Smooth muscle cell of trachea (primary cell): ENCODE results near the gene JAM2. TPM values are rescaled to one million over a fixed set of nuclear protein-coding genes. Genes with fewer than 3 reads are reported as not detected.

Source experiments
- total RNA-seq: library from RNA; depleted of rRNA; stranded (reverse); fragments of >200 nt; gene quantifications from 2 replicates; pipeline ENCODE4 v1.2.1, GENCODE V29; 2014

Gene JAM2, protein sequence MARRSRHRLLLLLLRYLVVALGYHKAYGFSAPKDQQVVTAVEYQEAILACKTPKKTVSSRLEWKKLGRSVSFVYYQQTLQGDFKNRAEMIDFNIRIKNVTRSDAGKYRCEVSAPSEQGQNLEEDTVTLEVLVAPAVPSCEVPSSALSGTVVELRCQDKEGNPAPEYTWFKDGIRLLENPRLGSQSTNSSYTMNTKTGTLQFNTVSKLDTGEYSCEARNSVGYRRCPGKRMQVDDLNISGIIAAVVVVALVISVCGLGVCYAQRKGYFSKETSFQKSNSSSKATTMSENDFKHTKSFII
- 1.5 and 2.6 TPM in 2 replicates for total RNA-seq

DNA sequence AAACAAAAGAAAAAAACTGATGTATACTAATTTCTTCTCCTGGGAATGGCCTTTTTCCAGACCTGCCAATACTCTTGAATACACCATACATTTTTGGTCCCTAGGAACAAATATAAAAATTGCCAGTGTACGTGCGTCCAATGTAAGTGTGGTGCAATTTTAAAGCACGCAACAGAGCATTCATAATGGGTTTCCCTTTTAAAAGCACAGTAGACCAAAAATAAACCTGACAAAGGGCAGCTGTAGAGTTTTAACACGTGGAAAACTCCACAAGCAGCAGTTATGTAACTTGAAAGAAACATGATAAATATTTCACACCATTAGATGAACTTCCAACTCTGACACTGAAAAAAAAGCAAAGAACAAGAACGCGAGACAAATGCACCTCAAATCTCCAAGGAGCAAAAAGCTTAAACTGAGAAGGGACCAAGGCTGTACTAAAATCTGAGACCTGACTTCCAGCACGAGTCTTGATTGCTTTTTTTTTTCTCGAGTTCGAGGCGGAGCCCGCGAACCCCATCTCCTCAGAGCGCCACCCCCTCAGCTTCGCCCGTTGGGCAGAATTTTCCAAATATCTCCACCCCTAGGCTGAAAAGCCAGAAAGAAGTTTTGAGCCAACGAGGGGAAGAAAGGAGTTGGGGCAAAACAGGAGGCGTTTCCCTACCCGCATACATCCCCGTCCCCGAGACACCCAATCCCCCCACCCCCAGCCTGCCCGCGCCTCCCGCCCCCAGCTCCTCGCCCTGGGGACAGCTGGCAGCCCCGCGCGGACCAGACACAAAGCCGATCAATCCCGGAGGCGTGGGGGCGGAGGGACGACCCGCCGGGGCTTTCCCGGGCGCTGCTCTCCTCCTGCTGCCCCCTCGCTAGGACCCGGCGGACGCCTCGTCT, at the start of gene JAM2:
Gene JAM2, plus strand, starts transcription at position 599 of the 891 bp plus-strand sequence. CDS start 564 bp downstream, outside the sequence.

DNA sequence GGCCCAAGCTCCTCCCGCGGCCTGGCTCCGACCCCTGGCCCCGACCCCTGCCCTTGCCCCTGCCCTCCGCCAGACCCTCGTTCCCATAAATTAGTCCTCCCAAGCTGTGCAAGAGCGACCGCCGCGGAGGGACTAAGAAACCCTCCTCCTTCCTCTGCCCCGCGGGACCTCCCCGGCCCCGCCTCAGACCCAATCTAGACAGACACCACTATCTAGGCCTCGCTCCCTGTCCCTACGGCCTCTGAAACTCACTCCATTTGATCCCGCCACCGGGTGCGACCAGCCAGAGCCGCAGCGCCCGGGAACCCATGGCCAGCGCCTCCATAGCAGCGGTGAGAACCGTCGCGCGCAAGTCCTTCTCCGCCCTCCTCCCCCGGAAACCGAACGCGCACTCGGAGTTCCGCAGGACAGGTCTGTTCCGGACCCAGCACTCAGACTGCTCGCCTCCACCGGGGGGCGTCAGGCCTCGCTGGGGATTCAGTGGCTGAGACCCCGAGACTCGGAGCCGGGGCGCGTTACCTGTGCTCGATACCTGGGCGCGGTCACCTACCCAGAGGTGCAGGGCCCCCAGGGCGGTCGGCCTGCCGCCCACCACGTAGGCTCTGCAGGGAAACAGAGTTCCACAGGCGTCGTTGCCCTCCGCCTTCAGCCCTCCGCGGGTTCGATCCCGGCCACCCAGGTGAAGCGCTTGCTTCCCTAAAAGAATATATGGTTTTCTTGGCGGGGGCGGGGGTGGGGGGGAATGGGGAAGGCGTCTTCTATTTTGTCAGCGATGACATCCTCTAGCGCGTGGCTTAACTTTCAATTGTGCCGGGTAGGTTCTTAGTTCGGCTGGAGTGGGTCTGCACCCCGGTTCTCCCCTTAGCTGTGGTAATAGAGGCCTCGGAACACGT, 31.7 kb upstream of the JAM2 start, which contains the start of gene MRPL39:
Gene MRPL39, minus strand, starts transcription at position 331 of the 893 bp plus-strand sequence. Its CDS starts 6 bp downstream, at position 325.

DNA sequence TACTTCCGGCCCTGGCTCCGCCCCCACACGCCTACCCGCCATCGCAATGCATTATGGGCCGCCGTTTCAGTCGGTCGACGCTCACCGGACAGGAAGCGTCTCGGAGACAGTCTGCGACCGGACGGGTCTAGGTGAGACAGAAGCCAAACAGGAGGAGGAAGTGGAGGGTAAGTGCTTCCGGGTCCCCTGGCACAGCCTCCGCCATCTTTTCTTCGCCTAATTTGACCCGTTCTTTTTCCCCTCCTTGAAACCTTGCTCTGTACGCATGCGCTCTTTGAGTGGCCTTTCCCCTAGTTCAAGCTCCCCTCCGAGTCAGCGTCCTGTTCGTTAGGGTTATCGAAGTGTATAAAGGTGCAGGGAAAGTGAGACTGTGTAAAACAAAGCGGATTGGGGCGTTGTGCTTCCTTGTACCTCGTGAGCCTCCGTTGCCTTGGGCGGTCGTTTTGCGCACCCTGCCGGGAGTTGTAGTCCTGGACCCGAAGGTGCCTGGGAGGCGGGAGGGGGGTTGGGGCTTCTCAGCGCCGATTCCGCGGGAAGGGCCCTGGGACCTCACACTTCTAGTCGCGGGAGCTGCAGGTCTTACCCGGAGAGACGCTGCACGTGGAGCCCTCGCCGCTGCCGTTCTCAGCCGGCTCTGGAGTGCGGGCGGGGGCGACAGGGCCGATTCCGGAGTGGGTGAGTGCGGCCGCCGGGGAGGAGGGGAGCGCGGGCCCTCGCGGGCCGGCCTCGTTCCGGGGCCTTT, 96.0 kb downstream of the JAM2 start, which contains the start of the genes ATP5PF and GABPA:
Gene ATP5PF, minus strand, starts transcription at position 1 of the 742 bp plus-strand sequence. CDS start 5,110 bp downstream, outside the sequence.
Gene GABPA, plus strand, starts transcription at position 69 of the 742 bp plus-strand sequence. CDS start 6,627 bp downstream, outside the sequence.

Other genes with a start within 250 kb of the JAM2 start
- gene MRPL39, start 31.8 kb upstream of the JAM2 start, total RNA-seq, result 30.8 and 44.4 TPM in 2 replicates
- 28.4 and 67.2 TPM in 2 replicates for gene ATP5PF, start 95.6 kb downstream of the JAM2 start, total RNA-seq
- 25.3 and 36.2 TPM in 2 replicates for gene GABPA, start 95.7 kb downstream of the JAM2 start, total RNA-seq